ENCODE measurements around the gene SPATA2. TPM values are rescaled to one million over a fixed set of nuclear protein-coding genes. Genes with fewer than 3 reads are reported as not detected.

SPATA2 gene
- total and polyA plus RNA-seq, 2 of the 13 experiments (the other 11 are each of a cell fraction or from before 2014, with no cell fraction given) = 3.2 to 8.7 TPM

- TF ChIP-seq NR2F1 (CRISPR knock-in tag; IDR thresholded peaks at IDR 0.05) = peak in 1 of 2 experiments; percentile 31; a peak in 1 of 4 replicates
- peak; percentile 29; the same call in 1 of the 2 replicates for TF ChIP-seq MAFF (IDR thresholded peaks at IDR 0.05; ENCODE audit: low read depth, low read length)
- TF ChIP-seq, protein P1, sequence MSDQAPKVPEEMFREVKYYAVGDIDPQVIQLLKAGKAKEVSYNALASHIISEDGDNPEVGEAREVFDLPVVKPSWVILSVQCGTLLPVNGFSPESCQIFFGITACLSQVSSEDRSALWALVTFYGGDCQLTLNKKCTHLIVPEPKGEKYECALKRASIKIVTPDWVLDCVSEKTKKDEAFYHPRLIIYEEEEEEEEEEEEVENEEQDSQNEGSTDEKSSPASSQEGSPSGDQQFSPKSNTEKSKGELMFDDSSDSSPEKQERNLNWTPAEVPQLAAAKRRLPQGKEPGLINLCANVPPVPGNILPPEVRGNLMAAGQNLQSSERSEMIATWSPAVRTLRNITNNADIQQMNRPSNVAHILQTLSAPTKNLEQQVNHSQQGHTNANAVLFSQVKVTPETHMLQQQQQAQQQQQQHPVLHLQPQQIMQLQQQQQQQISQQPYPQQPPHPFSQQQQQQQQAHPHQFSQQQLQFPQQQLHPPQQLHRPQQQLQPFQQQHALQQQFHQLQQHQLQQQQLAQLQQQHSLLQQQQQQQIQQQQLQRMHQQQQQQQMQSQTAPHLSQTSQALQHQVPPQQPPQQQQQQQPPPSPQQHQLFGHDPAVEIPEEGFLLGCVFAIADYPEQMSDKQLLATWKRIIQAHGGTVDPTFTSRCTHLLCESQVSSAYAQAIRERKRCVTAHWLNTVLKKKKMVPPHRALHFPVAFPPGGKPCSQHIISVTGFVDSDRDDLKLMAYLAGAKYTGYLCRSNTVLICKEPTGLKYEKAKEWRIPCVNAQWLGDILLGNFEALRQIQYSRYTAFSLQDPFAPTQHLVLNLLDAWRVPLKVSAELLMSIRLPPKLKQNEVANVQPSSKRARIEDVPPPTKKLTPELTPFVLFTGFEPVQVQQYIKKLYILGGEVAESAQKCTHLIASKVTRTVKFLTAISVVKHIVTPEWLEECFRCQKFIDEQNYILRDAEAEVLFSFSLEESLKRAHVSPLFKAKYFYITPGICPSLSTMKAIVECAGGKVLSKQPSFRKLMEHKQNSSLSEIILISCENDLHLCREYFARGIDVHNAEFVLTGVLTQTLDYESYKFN (CRISPR knock-in tag; conservative IDR thresholded peaks at IDR 0.05) = no peak
- peak; percentile 37; the same call in 1 of the 2 replicates for TF ChIP-seq BHLHE40 (IDR thresholded peaks at IDR 0.05; ENCODE audit: low read length)
- TF ChIP-seq ZFP36L2 (CRISPR knock-in tag; IDR thresholded peaks at IDR 0.05) = no peak
- TF ChIP-seq HDAC2 (CRISPR knock-in tag; IDR thresholded peaks at IDR 0.05) = peak; percentile 26; the same call in 1 of the 2 replicates
- TF ChIP-seq SAP130 (CRISPR knock-in tag; IDR thresholded peaks at IDR 0.05; ENCODE audit: low read depth) = peak; percentile 67; the same call in 1 of the 2 replicates
- no peak for TF ChIP-seq ZC3H13 (CRISPR knock-in tag; IDR thresholded peaks at IDR 0.05)
- TF ChIP-seq, protein P2, sequence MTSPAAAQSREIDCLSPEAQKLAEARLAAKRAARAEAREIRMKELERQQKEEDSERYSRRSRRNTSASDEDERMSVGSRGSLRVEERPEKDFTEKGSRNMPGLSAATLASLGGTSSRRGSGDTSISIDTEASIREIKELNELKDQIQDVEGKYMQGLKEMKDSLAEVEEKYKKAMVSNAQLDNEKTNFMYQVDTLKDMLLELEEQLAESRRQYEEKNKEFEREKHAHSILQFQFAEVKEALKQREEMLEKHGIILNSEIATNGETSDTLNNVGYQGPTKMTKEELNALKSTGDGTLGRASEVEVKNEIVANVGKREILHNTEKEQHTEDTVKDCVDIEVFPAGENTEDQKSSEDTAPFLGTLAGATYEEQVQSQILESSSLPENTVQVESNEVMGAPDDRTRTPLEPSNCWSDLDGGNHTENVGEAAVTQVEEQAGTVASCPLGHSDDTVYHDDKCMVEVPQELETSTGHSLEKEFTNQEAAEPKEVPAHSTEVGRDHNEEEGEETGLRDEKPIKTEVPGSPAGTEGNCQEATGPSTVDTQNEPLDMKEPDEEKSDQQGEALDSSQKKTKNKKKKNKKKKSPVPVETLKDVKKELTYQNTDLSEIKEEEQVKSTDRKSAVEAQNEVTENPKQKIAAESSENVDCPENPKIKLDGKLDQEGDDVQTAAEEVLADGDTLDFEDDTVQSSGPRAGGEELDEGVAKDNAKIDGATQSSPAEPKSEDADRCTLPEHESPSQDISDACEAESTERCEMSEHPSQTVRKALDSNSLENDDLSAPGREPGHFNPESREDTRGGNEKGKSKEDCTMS (CRISPR knock-in tag; conservative IDR thresholded peaks at IDR 0.05) = no peak
- no peak for TF ChIP-seq PRMT3 (CRISPR knock-in tag; IDR thresholded peaks at IDR 0.05; ENCODE audit: borderline replicate concordance, low read depth)
- TF ChIP-seq ZSCAN9 (CRISPR knock-in tag; IDR thresholded peaks at IDR 0.05; ENCODE audit: borderline replicate concordance) = peak; percentile 94
- no peak for TF ChIP-seq SATB2 (CRISPR knock-in tag; IDR thresholded peaks at IDR 0.05)
- peak; percentile 37; the same call in 1 of the 2 replicates for TF ChIP-seq HCFC1 (IDR thresholded peaks at IDR 0.05; ENCODE audit: low read depth, low read length)
- TF ChIP-seq, protein P3, sequence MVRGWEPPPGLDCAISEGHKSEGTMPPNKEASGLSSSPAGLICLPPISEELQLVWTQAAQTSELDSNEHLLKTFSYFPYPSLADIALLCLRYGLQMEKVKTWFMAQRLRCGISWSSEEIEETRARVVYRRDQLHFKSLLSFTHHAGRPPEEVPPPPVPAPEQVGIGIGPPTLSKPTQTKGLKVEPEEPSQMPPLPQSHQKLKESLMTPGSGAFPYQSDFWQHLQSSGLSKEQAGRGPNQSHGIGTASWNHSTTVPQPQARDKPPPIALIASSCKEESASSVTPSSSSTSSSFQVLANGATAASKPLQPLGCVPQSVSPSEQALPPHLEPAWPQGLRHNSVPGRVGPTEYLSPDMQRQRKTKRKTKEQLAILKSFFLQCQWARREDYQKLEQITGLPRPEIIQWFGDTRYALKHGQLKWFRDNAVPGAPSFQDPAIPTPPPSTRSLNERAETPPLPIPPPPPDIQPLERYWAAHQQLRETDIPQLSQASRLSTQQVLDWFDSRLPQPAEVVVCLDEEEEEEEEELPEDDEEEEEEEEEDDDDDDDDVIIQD (CRISPR knock-in tag; IDR thresholded peaks at IDR 0.05; ENCODE audit: low read depth) = peak; percentile 41; the same call in 1 of the 2 replicates
- peak; percentile 80 for TF ChIP-seq ZNF501 (CRISPR knock-in tag; IDR thresholded peaks at IDR 0.05)
- TF ChIP-seq ZKSCAN1 (IDR thresholded peaks at IDR 0.05; ENCODE audit: low read length) = 0 out of 2 replicates have a peak, but pooled peaks have one; percentile 18
- TF ChIP-seq MYC (CRISPR knock-in tag; IDR thresholded peaks at IDR 0.05; ENCODE audit: borderline replicate concordance) = peak; percentile 40; the same call in 1 of the 2 replicates
- peak; percentile 31; the same call in 1 of the 2 replicates for TF ChIP-seq REPIN1 (CRISPR knock-in tag; IDR thresholded peaks at IDR 0.05; ENCODE audit: borderline replicate concordance, low read depth)
- peak; percentile 64 for TF ChIP-seq ZNF614 (CRISPR knock-in tag; IDR thresholded peaks at IDR 0.05; ENCODE audit: borderline replicate concordance)
- TF ChIP-seq, protein P4, sequence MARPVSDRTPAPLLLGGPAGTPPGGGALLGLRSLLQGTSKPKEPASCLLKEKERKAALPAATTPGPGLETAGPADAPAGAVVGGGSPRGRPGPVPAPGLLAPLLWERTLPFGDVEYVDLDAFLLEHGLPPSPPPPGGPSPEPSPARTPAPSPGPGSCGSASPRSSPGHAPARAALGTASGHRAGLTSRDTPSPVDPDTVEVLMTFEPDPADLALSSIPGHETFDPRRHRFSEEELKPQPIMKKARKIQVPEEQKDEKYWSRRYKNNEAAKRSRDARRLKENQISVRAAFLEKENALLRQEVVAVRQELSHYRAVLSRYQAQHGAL (CRISPR knock-in tag; IDR thresholded peaks at IDR 0.05; ENCODE audit: not compliant biosample characterization) = no peak
- peak; percentile 81 for TF ChIP-seq KDM3A (CRISPR knock-in tag; IDR thresholded peaks at IDR 0.05; ENCODE audit: low read depth)
- TF ChIP-seq SETDB1 (CRISPR knock-in tag; IDR thresholded peaks at IDR 0.05; ENCODE audit: borderline replicate concordance) = no peak
Measured at GRCh38 chr20:49928411-49929141, 13.2 kb upstream of the SPATA2 start (continued).

Data from HepG2 (cell line).